Right ventricle myocardium inferior (tissue), 1 donor: ENCODE results near the gene TAOK3. TPM values are rescaled to one million over a fixed set of nuclear protein-coding genes. Genes with fewer than 3 reads are reported as not detected.
"Not testable (repeated sequence)": the region's sequence is repeated elsewhere in the genome, so short reads cannot be mapped to it uniquely, and the experiment has no call there.

Experiments
- ATAC-seq: fragments of 200-7000 bp; cut with Tn5 transposase; one replicate; pipeline ENCODE4 v1.9.1; 2020; ENCODE audit warnings: mild to moderate bottlenecking, moderate library complexity
- DNase-seq: peaks from one replicate; pipeline ENCODE4 v3.0.0; 2021; ENCODE audit errors: missing footprints
- intact Hi-C: fragments of 100-400 bp; cut with DNase I; formaldehyde crosslinking; loops from one replicate; pipeline ENCODE4 v1.11.0; 2022
- total RNA-seq: library from RNA; stranded (reverse); fragmentation: NEBNext Ultra II Directional; extraction: Animal tissue kit (Norgen Biotek cat#: 25700); gene quantifications from one replicate; pipeline ENCODE4 v1.2.1, GENCODE V29; 2021
- donor health status: DM: no; HTN: yes; CAD: no; lungs with severe emphysema.

Gene TAOK3
- total RNA-seq, 1 donor from 2014 or later = 20.3 TPM

- intact Hi-C loops = loop anchor here (5.0 kb wide), 3 partner anchors 46 to 236 kb away; partner anchors contain the start of genes TAOK3 and WSB2
- peak; percentile 98 for DNase-seq
- ATAC-seq = peak; percentile 99
Measured at GRCh38 chr12:118135788-118136558, 236.7 kb downstream of the TAOK3 start, which contains the start of gene PEBP1. PEBP1 (plus strand) TSS chr12:118136124; CDS start chr12:118136210, 86 bp downstream.

GRCh38 chr12:118129436-118129835, 243.3 kb downstream of the TAOK3 start:
- ATAC-seq, intact Hi-C loops, DNase-seq: not testable (repeated sequence)

- ATAC-seq = no peak
- no peak for DNase-seq
- intact Hi-C loops = no loop called here
Measured at GRCh38 chr12:118127867-118128266, 244.8 kb downstream of the TAOK3 start.

GRCh38 chr12:118126119-118126757, 246.5 kb downstream of the TAOK3 start:
- ATAC-seq (peak; percentile 79), DNase-seq (peak; percentile 65)
- intact Hi-C loops = no loop called here

- ATAC-seq = no peak
- intact Hi-C loops = no loop called here
- no peak for DNase-seq
Measured at GRCh38 chr12:118125743-118126118, 247.0 kb downstream of the TAOK3 start.

GRCh38 chr12:118124333-118124874, 248.3 kb downstream of the TAOK3 start:
- no peak for ATAC-seq
- no peak for DNase-seq
- intact Hi-C loops = no loop called here

- no peak for ATAC-seq
- intact Hi-C loops = no loop called here
Measured at GRCh38 chr12:118122264-118122663, 250.4 kb downstream of the TAOK3 start.

GRCh38 chr12:118120579-118121363, 251.9 kb downstream of the TAOK3 start:
- peak; percentile 84 for ATAC-seq
- intact Hi-C loops = loop anchor here (1.0 kb wide), 1 partner anchor 256 kb away; the partner anchor contains the start of gene SUDS3
- peak; percentile 84 for DNase-seq

More at GRCh38 chr12:118122264-118122663, 250.4 kb downstream of the TAOK3 start:
- DNase-seq = no peak

GRCh38 chr12:118119449-118119879, 253.2 kb downstream of the TAOK3 start:
- ATAC-seq (no peak), DNase-seq (no peak)
- intact Hi-C loops = no loop called here

- intact Hi-C loops = loop anchor here (10.0 kb wide), 1 partner anchor 234 kb away; no protein-coding TSS in a partner anchor
- ATAC-seq = no peak
- DNase-seq = no peak
Measured at GRCh38 chr12:118109088-118109487, 263.6 kb downstream of the TAOK3 start.

- DNase-seq (no peak), ATAC-seq (no peak)
- intact Hi-C loops = loop anchor here (10.0 kb wide), 1 partner anchor 233 kb away; no protein-coding TSS in a partner anchor
Measured at GRCh38 chr12:118107694-118108093, 265.0 kb downstream of the TAOK3 start.

GRCh38 chr12:118107011-118107410, 265.7 kb downstream of the TAOK3 start:
- no peak for ATAC-seq
- intact Hi-C loops = loop anchor here (10.0 kb wide), 1 partner anchor 232 kb away; no protein-coding TSS in a partner anchor
- no peak for DNase-seq

- intact Hi-C loops = loop anchor here (2.0 to 10.0 kb wide), 2 partner anchors 43 to 229 kb away; partner anchors contain the start of gene WSB2
- ATAC-seq (peak; percentile 98), DNase-seq (peak; percentile 84)
Measured at GRCh38 chr12:118103601-118104382, 268.9 kb downstream of the TAOK3 start, which contains the start of gene VSIG10. VSIG10 (minus strand) TSS chr12:118104011; CDS start chr12:118103671, 340 bp downstream.

- DNase-seq (no peak), ATAC-seq (peak; percentile 28)
- intact Hi-C loops = loop anchor here (2.0 to 10.0 kb wide), 2 partner anchors 42 to 228 kb away; partner anchors contain the start of gene WSB2
Measured at GRCh38 chr12:118103201-118103600, 269.5 kb downstream of the TAOK3 start.

- intact Hi-C loops = loop anchor here (2.0 to 10.0 kb wide), 2 partner anchors 42 to 228 kb away; partner anchors contain the start of gene WSB2
- no peak for DNase-seq
- ATAC-seq = no peak
Measured at GRCh38 chr12:118102609-118103008, 270.1 kb downstream of the TAOK3 start.

GRCh38 chr12:118102070-118102469, 270.6 kb downstream of the TAOK3 start:
- ATAC-seq = no peak
- intact Hi-C loops = loop anchor here (2.0 to 10.0 kb wide), 2 partner anchors 41 to 227 kb away; partner anchors contain the start of gene WSB2

GRCh38 chr12:118101051-118101450, 271.7 kb downstream of the TAOK3 start:
- intact Hi-C loops = loop anchor here (10.0 kb wide), 1 partner anchor 226 kb away; no protein-coding TSS in a partner anchor
- ATAC-seq (no peak), DNase-seq (no peak)

More at GRCh38 chr12:118102070-118102469, 270.6 kb downstream of the TAOK3 start:
- DNase-seq = no peak
